Activated CD4-positive, CD25-positive, alpha-beta regulatory T cell treated with anti-CD3 and anti-CD28 coated beads, Interleukin-2, amount 50 U/mL, for 72 hours (primary cell): ENCODE data around the gene WNK2.

Experiments
- DNase-seq: peaks from one replicate; pipeline ENCODE4 v3.0.0; 2021

WNK2 gene

DNA sequence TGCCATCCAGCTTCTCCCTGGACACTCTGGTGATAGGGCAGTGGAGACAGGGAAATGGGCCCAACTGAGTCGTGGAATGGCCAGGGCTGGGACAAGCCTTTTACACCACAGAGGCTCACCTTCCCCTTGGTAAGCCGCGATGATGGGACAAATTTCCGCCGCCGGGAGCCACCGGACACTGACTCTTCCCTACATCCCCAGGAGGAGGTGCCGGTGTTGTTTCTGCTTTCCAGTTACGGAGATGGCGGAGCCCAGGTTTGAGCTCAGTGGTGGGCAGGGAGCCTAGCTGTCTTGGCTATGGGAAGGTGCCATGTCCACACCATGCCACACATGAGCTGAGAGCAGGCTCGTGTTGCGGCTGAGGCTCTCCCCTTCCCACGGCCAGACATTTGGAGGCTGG is 19.9 kb upstream of the WNK2 start:
- no peak for DNase-seq

- DNase-seq = no peak
These were observed 17.2 kb upstream of the WNK2 start for GRCh38 chr9:93166699-93167098.

DNA sequence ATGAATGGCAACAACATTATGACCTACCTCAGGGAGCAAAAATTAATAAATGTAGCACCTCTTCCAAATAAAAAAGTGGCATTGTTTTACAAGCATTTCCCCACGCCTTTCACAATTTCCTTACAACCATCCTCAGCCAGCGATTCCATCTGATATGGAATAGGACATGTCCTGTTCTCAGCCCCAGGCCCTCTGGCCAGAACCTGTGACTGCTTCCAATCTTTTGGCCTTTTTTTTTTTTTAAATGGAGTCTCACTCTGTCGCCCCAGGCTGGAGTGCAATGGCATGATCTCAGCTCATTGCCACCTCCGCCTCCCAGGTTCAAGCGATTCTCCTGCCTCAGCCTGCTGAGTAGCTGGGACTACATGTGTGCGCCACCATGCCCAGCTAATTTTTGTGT is 16.8 kb upstream of the WNK2 start:
- no peak for DNase-seq

DNA sequence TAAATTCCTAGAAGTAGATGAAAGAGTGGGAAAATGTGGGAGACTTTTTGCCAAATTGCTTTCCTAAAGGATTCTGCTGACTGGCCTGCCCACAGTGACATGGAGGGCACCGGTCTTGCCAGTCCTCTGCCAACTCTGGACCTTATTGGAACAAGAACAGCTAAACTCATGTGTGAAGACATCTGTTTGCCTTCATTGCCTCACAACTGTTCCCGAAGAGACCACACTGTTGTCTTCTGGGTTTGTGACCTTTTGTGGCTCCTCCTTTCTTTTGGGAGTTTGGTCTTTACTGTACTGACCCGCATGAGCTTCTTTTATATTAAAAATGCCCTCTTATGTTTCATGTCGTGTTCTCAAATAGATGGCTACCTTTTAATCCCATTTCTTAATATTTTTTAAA is 16.1 kb upstream of the WNK2 start:
- DNase-seq = no peak

DNA sequence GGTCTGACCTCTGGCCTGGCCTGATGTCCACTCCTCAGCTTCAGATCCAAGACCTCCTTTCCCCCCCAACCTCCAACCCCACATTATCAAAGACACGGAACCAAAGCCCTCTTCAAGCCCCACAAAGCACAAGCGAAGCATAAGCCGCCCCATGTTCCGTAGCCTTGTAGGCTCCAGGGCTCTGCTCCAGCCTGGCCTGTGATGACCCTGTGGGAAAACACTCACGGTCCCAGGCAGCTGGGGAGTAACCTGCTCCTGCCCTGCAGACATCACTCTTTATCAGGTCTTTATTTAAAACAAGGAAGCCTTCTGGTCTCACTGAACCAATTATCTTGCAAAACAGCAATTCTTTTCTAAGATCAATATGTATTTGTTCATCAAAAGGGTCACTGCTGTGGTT is 15.4 kb upstream of the WNK2 start:
- no peak for DNase-seq

- DNase-seq = no peak
These were observed 14.5 kb upstream of the WNK2 start for GRCh38 chr9:93169444-93169843.

GRCh38 chr9:93170571-93170970 is 13.4 kb upstream of the WNK2 start:
- DNase-seq = no peak

DNA sequence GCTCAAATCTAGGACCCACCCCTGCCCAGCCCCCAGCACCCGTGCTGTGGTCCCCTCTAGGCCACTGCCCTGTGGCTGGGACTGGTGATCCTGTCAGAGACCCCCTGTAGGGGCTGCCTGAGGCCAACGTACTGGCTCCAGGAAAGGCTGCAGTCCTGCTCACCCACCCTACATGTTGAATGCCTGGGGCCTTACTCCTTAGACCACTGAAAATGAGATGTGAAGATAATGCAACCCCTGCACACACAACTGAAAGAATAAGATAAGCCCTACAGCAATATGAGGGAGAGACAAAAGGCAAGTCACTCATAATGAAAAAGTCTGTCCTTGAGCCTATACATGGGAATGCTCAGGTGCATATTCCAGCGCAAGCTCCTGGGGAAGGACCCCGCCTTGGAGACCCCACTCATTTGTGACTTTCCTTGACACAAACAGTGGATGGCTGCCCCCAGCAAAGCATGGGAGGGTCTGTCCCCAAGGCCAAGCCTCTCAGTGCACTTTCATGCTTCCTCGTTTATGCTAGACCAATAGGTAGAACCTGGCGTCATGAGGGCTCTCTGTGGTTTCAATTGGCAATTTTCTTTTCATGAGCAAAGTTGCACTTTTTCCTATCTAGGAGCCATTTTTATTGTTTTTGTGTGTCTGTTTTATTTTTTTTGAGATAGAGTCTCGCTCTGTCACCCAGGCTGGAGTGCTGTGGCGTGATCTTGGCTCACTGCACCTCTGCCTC is 12.5 kb upstream of the WNK2 start:
- no peak for DNase-seq

DNA sequence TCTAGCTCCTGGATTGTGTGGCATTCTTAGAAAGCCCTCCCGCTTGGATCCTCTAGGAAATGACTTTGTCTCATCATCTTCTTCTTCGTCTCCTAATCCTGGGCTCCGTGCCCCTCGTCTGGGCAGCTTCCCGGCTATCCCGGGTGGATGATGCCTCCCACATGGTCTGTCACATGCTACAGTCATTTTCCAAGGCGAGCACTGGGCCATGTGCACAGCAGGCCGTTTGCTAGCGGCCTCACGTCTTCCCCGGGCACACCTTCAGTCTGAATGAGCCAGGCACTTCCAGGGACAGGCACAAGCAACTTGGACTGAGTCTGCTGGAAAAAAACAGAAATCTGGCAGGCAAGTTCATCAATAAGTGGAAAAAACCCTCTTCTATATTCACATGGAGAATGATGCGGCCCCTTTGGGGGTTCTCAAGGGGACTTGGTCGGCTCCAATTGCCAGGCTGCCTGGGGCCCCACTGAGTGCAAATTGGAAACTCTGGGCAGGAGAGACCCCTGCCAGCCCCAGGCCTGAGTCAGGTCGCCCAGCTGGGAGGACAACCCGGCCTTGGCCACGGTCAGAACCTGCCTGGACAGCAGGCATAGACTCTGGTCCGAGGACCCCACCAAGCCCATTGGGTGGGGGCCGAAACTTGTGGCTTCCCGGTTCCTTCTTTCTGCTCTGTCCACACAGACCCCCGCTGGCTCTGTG is 11.1 kb upstream of the WNK2 start:
- DNase-seq = no peak

DNA sequence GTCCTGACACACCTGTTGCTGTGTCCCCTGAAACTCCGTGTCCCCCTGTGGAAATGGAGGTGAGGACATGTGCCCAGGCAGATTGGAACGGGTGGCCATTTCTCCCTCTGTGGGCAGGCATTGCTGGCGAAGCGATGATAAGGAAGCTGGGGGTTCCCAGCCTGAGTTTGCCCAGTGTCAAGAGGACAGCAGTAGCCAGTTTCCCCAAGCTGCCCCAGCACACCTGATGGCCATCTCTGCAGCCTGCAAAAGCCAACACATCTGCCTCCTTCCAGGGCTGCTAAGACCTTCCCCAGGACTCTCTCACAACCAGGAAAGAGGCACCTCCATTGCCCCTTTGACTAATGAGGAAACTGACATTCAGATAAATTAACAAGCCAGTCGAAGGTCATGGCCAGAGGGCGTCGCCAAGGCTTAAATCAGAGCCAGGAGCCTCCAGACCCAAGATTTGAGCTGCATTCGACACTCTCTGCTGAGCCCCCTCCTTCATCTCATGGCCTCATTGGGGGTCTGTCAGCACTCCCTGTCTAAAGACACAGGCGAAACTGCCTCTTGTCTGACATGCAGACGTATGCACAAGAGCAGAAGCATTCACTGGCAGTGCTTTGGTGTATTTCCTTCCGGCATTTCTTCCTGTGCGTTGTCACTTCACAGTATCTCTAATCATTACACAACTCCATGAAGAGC is 10.4 kb upstream of the WNK2 start:
- no peak for DNase-seq

DNA sequence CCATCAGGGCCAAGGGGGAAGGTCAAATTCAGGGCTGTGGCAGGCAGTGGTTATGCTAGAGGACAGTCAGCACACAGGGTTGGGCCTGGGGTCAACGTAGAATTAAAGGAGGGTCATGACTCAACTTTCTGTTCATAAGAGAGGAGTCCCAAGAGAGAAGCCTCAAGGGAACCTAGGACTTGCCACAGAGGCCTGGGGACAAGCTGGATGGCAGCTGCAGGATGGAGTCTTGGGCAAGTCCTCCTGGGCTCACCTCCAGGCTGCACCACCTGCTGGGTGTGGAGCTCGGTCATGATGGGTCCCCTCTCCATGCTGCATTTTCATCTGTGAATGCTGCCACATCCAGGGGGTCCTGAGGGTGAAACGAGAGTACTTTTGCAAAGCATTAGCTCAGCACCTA is 9.0 kb upstream of the WNK2 start:
- DNase-seq = no peak

- DNase-seq = no peak
These were observed 6.3 kb upstream of the WNK2 start for GRCh38 chr9:93177676-93178075.

DNA sequence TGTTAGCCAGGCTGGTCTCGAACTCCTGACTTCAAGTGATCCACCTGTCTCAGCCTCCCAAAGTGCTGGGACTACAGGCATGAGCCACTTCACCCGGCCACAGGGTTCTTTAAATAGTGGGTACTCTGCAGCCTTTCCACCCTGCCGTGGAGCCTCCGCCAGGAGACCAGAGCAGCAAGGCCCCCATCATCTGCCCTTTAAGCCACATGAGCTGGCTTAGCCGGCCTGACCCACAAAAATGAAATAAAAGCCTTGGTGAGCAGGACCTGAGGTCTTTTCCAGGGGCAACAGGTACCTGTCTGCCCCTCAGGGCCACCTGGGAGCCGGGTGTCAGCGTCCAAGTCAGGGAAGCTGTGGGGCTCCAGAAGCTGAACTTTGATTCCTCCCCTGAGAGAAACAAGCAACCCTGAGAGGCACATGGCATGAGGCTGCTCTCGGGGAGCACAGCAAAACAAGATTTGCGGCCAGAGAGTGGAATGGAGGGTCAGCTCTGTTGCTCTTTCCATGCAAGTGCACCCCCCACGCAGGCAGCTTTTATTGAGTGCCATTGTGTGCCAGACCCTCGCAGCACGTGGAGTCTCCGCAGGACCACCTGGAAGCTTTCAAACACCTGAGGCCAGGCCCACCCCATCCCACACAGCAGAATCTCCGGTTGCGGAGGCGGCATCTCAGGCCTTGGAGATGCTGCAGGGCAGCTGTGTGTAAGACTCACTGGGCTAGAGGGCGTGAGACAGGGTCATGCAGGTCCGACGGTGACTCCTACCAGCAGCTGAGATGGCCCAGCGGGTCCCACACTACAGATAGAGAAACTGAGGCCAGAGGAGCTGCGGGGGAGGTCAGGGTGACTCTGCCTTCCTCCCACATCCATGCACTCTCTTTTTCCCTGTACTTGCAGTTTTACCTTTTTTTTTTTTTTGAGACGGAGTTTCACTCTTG is 4.8 kb upstream of the WNK2 start:
- DNase-seq = no peak

- DNase-seq = no peak
These were observed 3.0 kb upstream of the WNK2 start for GRCh38 chr9:93180938-93181337.

- DNase-seq = no peak
These were observed 2.1 kb upstream of the WNK2 start for GRCh38 chr9:93181672-93182435.

DNA sequence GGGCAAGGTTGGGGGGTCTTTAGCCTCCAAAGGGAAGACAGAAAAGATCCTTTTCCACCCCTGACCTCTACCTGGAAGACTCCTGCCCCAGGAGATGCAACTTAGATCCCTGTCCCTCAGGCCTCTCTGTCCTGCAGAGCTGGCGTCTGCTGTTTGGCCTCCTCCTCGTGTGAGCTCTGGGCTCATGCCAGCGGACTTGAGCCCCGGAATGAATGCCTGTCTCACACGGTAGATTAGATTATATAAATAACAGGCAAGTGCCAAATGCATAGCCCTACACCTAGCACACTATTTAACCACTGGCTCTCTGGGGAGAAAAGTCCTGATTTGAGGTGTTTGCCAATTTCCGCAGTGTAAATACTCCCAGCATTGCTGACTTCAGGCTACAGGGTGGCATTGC is 1.4 kb upstream of the WNK2 start:
- no peak for DNase-seq

DNA sequence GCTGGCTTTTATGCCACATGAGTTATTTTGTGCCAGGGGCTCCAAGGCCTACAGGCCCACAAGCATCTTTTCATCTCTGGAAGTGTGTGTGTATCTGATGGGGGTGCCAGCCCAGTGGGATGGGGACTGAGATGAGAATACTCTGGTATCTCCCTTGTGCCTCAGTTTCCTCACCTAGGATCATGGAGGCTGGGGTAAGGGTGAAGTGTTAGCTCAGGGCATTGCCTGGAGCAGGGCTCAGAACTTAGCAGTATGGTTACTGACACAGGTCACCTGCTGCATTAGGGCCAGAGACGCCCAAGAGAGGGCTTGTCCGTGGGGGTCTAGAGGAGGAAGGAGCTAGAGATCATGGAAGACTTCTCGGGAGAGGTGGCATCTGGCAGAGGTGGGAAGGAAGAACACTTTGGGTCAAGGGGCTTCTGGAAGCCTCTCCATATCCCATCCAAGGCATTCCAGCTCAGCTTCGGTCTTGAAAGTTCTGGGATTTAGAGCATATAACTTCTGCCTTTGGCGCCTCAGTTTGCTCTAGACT is 742 bp upstream of the WNK2 start:
- DNase-seq = no peak

- no peak for DNase-seq
These were observed 710 bp downstream of the WNK2 start for GRCh38 chr9:93184432-93185265.

DNA sequence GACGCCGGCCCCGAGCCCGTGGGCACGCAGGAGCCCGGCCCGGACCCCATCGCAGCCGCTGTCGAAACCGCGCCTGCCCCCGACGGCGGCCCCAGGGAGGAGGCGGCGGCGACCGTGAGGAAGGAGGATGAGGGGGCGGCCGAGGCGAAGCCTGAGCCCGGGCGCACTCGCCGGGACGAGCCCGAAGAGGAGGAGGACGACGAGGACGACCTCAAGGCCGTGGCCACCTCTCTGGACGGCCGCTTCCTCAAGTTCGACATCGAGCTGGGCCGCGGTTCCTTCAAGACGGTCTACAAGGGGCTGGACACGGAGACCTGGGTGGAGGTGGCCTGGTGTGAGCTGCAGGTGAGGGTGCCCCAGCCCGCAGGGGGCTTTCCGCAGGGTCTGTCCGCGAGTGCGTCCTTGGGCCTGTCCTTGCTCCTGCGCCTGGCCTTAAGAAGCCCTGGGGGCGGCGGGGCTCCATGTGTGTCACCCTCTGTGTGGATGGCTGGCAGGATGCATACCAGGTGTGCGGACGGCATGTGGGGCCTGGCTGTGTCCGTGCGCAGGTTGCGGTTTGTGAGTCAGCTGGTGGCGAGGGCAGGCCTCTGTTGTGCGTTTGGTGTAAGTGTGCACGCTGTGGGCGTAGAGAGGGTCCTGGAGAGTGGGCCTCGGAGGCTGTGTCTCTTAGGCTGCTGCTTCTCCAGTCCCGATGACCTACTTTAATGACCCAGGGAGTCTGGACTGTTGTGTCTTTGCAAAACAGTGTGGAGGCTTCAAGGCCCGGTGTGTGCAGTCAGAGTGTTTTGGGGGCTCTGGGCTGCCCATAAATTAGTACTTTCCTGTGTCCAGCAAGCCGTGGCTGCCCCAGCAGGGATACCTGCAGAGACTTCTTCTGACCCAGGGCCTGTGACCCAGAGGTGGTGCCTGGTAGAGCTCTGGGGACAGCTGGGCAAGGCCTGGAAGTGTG is 1.6 kb downstream of the WNK2 start:
- DNase-seq = no peak
